HepG2 (cell line): ENCODE results near the gene TCOF1. TPM values are rescaled to one million over a fixed set of nuclear protein-coding genes. Genes with fewer than 3 reads are reported as not detected.

Experiments used
- BRF2 ChIP-seq: sonication (generic); formaldehyde crosslinking; IDR thresholded peaks from 2 replicates; pipeline ENCODE4 v1.8.1; 2022; ENCODE audit warnings: mild to moderate bottlenecking, missing genetic modification reagents
- CREB3 ChIP-seq: sonication (generic); formaldehyde crosslinking; IDR thresholded peaks from 2 replicates; pipeline ENCODE4 v1.5.0; 2020; ENCODE audit warnings: missing genetic modification reagents
- EP300 ChIP-seq, 3 experiments: sonication (generic) in 1 of 3; formaldehyde crosslinking in 1 of 3; IDR thresholded peaks; 2 replicates each; pipeline versions ENCODE4 v1.5.1 to v1.6.1; 2011 to 2020; ENCODE audit warnings: low read depth in 2 of 3, low read length in 2 of 3, borderline replicate concordance in 1 of 3, improper control_type of control experiment in 1 of 3, mild to moderate bottlenecking in 1 of 3, missing genetic modification reagents in 1 of 3, moderate library complexity in 1 of 3
- MATR3 ChIP-seq: sonication (generic); formaldehyde crosslinking; IDR thresholded peaks from 2 replicates; pipeline ENCODE4 v1.4.0; 2020; ENCODE audit warnings: missing genetic modification reagents
- MIXL1 ChIP-seq: IDR thresholded peaks from 2 replicates; pipeline ENCODE4 v1.6.1; 2016
- NFE2 ChIP-seq: sonication (generic); formaldehyde crosslinking; IDR thresholded peaks from 2 replicates; pipeline ENCODE4 v1.4.0; 2020; ENCODE audit warnings: missing genetic modification reagents
- RARA ChIP-seq: IDR thresholded peaks from 2 replicates; pipeline ENCODE4 v1.6.1; 2016; ENCODE audit warnings: missing genetic modification reagents, missing compliant biosample characterization
- TFDP1 ChIP-seq: IDR thresholded peaks from 2 replicates; pipeline ENCODE4 v1.6.1; 2016; ENCODE audit warnings: missing compliant biosample characterization, missing genetic modification reagents, borderline replicate concordance
- TMF1 ChIP-seq: sonication (generic); formaldehyde crosslinking; IDR thresholded peaks from 2 replicates; pipeline ENCODE4 v1.8.1; 2022; ENCODE audit warnings: low read depth, missing genetic modification reagents
- ZBTB1 ChIP-seq: sonication (generic); formaldehyde crosslinking; IDR thresholded peaks from 2 replicates; pipeline ENCODE4 v1.4.0; 2020; ENCODE audit warnings: missing genetic modification reagents, borderline replicate concordance
- ZMYM3 ChIP-seq: sonication (generic); formaldehyde crosslinking; IDR thresholded peaks from 2 replicates; pipeline ENCODE4 v1.5.1; 2020; ENCODE audit warnings: mild to moderate bottlenecking, missing genetic modification reagents
- ZNF232 ChIP-seq: sonication (generic); formaldehyde crosslinking; IDR thresholded peaks from 2 replicates; pipeline ENCODE4 v1.4.0; 2020; ENCODE audit warnings: missing genetic modification reagents, borderline replicate concordance
- ZNF414 ChIP-seq: sonication (generic); formaldehyde crosslinking; IDR thresholded peaks from 2 replicates; pipeline ENCODE4 v1.5.0; 2020; ENCODE audit warnings: missing genetic modification reagents
- polyA plus RNA-seq, 8 experiments: library from polyadenylated mRNA; depleted of rRNA in 3 of 8; stranded (reverse) in 7 of 8; unstranded in 1 of 8; fragments of >200 nt; fragmentation: Illumina TruSeq in 4 of 8; extraction: Trizol in 4 of 8; gene quantifications; 2 replicates each; pipeline versions ENCODE4 v1.2.1 to v1.2.3, GENCODE V29; 2011 to 2016; ENCODE audit warnings: low read depth in 4 of 8, missing spikeins in 1 of 8, mixed read lengths in 1 of 8; ENCODE audit not compliant: insufficient read depth in 1 of 8
- total RNA-seq, 5 experiments: library from RNA; depleted of rRNA; stranded (reverse); fragments of >200 nt; fragmentation: Illumina TruSeq; extraction: Trizol; gene quantifications; 2 replicates each; pipeline ENCODE4 v1.2.3, GENCODE V29; 2016; ENCODE audit warnings: low read depth in 1 of 5
- TF ChIP-seq, protein P1 (sequence below): sonication (generic); formaldehyde crosslinking; IDR thresholded peaks from 2 replicates; pipeline ENCODE4 v1.5.1; 2020; ENCODE audit warnings: mild to moderate bottlenecking, missing genetic modification reagents, moderate library complexity
- TF ChIP-seq, protein P2 (sequence below): sonication (generic); formaldehyde crosslinking; IDR thresholded peaks from 2 replicates; pipeline ENCODE4 v1.4.0; 2020; ENCODE audit warnings: low read depth, mild to moderate bottlenecking, missing genetic modification reagents
- TF ChIP-seq, protein P3 (sequence below): sonication (generic); formaldehyde crosslinking; IDR thresholded peaks from 2 replicates; pipeline ENCODE4 v1.5.1; 2020; ENCODE audit warnings: mild to moderate bottlenecking, missing genetic modification reagents, moderate library complexity

Gene TCOF1
- total and polyA plus RNA-seq, 2 of the 13 experiments (the other 11 are each of a cell fraction or from before 2014, with no cell fraction given) = 10.1 to 41.6 TPM

GRCh38 chr5:150357326-150358260, at the start of gene TCOF1 (continued):
- TF ChIP-seq, protein P1, sequence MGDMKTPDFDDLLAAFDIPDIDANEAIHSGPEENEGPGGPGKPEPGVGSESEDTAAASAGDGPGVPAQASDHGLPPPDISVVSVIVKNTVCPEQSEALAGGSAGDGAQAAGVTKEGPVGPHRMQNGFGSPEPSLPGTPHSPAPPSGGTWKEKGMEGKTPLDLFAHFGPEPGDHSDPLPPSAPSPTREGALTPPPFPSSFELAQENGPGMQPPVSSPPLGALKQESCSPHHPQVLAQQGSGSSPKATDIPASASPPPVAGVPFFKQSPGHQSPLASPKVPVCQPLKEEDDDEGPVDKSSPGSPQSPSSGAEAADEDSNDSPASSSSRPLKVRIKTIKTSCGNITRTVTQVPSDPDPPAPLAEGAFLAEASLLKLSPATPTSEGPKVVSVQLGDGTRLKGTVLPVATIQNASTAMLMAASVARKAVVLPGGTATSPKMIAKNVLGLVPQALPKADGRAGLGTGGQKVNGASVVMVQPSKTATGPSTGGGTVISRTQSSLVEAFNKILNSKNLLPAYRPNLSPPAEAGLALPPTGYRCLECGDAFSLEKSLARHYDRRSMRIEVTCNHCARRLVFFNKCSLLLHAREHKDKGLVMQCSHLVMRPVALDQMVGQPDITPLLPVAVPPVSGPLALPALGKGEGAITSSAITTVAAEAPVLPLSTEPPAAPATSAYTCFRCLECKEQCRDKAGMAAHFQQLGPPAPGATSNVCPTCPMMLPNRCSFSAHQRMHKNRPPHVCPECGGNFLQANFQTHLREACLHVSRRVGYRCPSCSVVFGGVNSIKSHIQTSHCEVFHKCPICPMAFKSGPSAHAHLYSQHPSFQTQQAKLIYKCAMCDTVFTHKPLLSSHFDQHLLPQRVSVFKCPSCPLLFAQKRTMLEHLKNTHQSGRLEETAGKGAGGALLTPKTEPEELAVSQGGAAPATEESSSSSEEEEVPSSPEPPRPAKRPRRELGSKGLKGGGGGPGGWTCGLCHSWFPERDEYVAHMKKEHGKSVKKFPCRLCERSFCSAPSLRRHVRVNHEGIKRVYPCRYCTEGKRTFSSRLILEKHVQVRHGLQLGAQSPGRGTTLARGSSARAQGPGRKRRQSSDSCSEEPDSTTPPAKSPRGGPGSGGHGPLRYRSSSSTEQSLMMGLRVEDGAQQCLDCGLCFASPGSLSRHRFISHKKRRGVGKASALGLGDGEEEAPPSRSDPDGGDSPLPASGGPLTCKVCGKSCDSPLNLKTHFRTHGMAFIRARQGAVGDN (CRISPR knock-in tag) = peak; percentile 84
- TF ChIP-seq CREB3 (CRISPR knock-in tag) (0 out of 2 replicates have a peak, but pooled peaks have one; percentile 35), RARA (peak; percentile 12; the same call in 1 of the 2 replicates), NFE2 (CRISPR knock-in tag) (no peak), TMF1 (CRISPR knock-in tag) (0 out of 2 replicates have a peak, but pooled peaks have one; percentile 32), EP300 (IDR thresholded peaks at IDR 0.05; ENCODE audit: low read depth in 2 of 2, low read length in 2 of 2) (no peak), EP300 (CRISPR knock-in tag; IDR thresholded peaks at IDR 0.05; ENCODE audit: borderline replicate concordance) (no peak), MATR3 (no peak), TFDP1 (CRISPR knock-in tag) (peak; percentile 95), ZMYM3 (CRISPR knock-in tag) (peak; percentile 63; the same call in 1 of the 2 replicates), BRF2 (no peak), ZNF414 (no peak), MIXL1 (no peak), ZNF232 (CRISPR knock-in tag) (peak; percentile 65; the same call in 1 of the 2 replicates), ZBTB1 (CRISPR knock-in tag) (no peak)
- TF ChIP-seq, protein P2, sequence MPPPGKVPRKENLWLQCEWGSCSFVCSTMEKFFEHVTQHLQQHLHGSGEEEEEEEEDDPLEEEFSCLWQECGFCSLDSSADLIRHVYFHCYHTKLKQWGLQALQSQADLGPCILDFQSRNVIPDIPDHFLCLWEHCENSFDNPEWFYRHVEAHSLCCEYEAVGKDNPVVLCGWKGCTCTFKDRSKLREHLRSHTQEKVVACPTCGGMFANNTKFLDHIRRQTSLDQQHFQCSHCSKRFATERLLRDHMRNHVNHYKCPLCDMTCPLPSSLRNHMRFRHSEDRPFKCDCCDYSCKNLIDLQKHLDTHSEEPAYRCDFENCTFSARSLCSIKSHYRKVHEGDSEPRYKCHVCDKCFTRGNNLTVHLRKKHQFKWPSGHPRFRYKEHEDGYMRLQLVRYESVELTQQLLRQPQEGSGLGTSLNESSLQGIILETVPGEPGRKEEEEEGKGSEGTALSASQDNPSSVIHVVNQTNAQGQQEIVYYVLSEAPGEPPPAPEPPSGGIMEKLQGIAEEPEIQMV (CRISPR knock-in tag) = no peak
- TF ChIP-seq, protein P3, sequence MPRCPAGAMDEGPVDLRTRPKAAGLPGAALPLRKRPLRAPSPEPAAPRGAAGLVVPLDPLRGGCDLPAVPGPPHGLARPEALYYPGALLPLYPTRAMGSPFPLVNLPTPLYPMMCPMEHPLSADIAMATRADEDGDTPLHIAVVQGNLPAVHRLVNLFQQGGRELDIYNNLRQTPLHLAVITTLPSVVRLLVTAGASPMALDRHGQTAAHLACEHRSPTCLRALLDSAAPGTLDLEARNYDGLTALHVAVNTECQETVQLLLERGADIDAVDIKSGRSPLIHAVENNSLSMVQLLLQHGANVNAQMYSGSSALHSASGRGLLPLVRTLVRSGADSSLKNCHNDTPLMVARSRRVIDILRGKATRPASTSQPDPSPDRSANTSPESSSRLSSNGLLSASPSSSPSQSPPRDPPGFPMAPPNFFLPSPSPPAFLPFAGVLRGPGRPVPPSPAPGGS (CRISPR knock-in tag) = peak; percentile 82
